Measurements from ENCODE around the gene MGAT1. TPM values are rescaled to one million over a fixed set of nuclear protein-coding genes. Genes with fewer than 3 reads are reported as not detected.

MGAT1 gene
- total RNA-seq, 2 experiments from 2014 or later = 136 to 152 TPM

DNA sequence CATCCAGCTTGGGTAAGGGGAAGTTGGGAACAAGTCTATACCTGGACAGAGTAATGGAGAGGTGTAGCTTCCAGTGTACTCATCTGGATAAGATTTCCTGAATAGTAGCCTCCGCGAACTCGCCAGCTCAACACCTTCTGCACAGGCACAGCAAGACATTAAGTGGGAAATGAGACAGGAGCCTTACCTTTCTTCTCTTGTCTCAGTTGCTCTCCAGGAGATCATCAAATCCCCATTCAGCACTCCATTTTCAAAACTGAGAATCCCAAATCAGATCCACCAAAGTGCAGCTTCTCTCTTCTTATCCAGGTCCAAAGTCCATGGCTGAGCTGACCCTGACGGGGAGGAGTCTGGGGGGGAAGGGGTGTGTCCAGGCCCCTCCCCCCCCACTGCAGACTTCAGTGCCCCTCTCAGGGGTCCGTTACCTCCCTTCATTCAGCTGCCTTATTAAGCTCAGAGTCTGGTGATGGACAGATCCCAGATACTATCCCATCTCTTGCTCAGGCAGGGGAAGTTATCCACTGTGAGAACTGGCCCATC, 5.9 kb upstream of the MGAT1 start:
- Mint-ChIP-seq H3K27ac (peak overlapping the region; percentile 100), H3K27me3 (no peaks in the 10 kb centered on the region), H3K9me3 (no peaks in the 10 kb centered on the region), H3K4me1 (peaks cover 70% of the 10 kb centered on the region), H3K4me3 (peak overlapping the region; percentile 75), H3K36me3 (ENCODE audit: low read depth) (peaks cover 44% of the 10 kb centered on the region)
- ChIA-PET POLR2A (no interaction called here), CTCF (interaction anchor here (0.8 to 1.1 kb wide), 2 partner anchors 23 to 61 kb away, joined by 3 read pairs; no protein-coding TSS in a partner anchor)
- DNase-seq = no peak

- Mint-ChIP-seq H3K36me3 (ENCODE audit: low read depth) (peaks cover 48% of the 10 kb centered on the region), H3K4me3 (peak overlapping the region; percentile 75), H3K4me1 (peaks cover 63% of the 10 kb centered on the region), H3K27ac (peak overlapping the region; percentile 100), H3K27me3 (no peaks in the 10 kb centered on the region), H3K9me3 (no peaks in the 10 kb centered on the region)
- CTCF ChIA-PET = interaction anchor here (0.8 to 1.1 kb wide), 2 partner anchors 23 to 61 kb away, joined by 3 read pairs; no protein-coding TSS in a partner anchor
- no peak for DNase-seq
- POLR2A ChIA-PET = no interaction called here
Observed at GRCh38 chr5:180807654-180808414, 5.2 kb upstream of the MGAT1 start.

DNA sequence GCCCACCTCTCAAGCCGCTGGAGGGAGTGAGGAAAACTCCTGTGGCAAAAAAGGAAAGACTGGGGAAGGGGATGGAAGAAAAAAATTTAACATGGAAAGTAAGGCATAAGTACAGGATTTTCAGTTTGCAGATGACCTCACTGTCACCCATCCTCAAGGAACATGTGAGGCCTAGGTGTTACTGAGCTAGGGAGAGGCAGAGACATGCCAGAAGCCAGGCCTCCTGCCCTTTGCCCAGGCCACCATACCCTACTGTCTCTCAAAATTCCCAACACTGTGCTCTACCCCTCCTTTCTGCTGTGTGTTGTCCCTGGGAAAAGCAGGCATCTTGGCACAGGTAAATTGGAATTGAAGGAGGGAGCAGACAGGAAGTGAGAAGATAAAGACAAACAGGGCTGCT, 4.4 kb upstream of the MGAT1 start:
- Mint-ChIP-seq H3K27me3 (no peaks in the 10 kb centered on the region), H3K4me1 (peaks cover 59% of the 10 kb centered on the region), H3K27ac (peak overlapping the region; percentile 100), H3K36me3 (ENCODE audit: low read depth) (peaks cover 48% of the 10 kb centered on the region), H3K4me3 (peak overlapping the region; percentile 75), H3K9me3 (no peaks in the 10 kb centered on the region)
- no peak for DNase-seq
- ChIA-PET CTCF (interaction anchor here (1.7 kb wide), 2 partner anchors 24 to 377 kb away, joined by 4 to 7 read pairs; no protein-coding TSS in a partner anchor), POLR2A (no interaction called here)

DNA sequence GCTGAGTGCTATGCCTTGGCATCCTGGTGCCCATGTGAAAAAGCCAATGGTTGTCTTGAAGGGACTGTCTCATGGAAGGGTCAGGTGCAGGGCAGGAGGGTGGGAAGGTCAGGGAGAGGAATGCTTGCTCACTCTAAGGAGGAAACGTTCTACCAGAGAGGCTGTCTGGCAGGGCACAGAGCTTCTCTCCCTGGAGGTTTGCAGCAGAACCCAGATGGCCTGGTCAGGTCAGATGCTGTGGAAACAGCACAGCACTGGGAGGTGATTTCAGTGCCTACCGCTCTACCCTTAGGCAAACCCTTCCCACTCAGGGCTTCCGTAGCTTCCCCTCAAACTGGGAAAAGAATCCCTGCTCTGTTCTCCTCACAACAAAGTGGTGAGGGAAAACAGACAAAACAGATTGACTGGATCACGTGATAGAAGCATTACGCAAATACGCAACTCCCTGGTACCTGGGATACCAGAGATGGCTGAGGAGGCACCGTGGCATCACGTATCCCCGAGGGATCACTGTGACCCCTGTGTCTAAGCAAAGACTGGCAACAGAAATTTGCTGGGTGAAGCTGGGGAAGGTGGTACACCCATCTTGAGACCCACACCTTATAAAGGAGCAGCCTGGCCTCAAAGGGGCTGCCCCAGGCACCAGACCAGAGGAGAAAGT, 3.9 kb upstream of the MGAT1 start:
- Mint-ChIP-seq H3K27ac (peak overlapping the region; percentile 100), H3K4me1 (peaks cover 59% of the 10 kb centered on the region), H3K27me3 (no peaks in the 10 kb centered on the region), H3K36me3 (ENCODE audit: low read depth) (peaks cover 54% of the 10 kb centered on the region), H3K9me3 (no peaks in the 10 kb centered on the region), H3K4me3 (peak overlapping the region; percentile 75)
- CTCF ChIA-PET = interaction anchor here (1.7 kb wide), 2 partner anchors 24 to 378 kb away, joined by 4 to 7 read pairs; no protein-coding TSS in a partner anchor
- POLR2A ChIA-PET = no interaction called here
- DNase-seq = no peak

DNA sequence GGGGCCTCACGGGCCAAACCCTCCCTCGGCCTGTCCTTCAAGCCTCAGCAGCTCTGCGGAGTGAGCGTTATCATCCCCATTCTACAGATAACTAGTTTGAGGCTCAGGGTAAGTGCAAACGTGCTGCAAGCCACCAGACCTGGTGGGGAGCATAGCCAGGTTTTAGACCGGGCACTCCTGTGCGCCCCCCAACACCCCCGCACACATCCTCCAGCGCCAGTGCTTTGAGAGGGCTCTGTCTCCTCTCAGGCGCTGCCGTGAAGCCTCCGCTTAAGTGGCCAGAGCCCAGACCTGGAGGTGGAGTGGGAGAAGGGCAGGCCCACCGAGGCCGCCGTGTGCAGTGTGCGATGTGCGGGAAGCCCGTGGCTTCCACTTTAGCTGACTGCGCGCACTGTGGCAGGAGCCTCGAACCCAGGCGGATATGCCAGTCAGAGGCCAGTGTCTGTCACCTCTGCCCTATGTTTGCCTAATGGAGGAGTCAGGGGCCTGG, 1.6 kb upstream of the MGAT1 start:
- DNase-seq = peak; percentile 32
- ChIA-PET POLR2A (no interaction called here), CTCF (interaction anchor here (0.5 to 3.2 kb wide), 7 partner anchors 14 to 399 kb away, joined by 3 to 14 read pairs (median 4); no protein-coding TSS in a partner anchor)
- Mint-ChIP-seq H3K4me3 (peak overlapping the region; percentile 75), H3K9me3 (no peaks in the 10 kb centered on the region), H3K36me3 (ENCODE audit: low read depth) (peaks cover 76% of the 10 kb centered on the region), H3K4me1 (peaks cover 79% of the 10 kb centered on the region), H3K27me3 (no peaks in the 10 kb centered on the region), H3K27ac (peak overlapping the region; percentile 100)

DNA sequence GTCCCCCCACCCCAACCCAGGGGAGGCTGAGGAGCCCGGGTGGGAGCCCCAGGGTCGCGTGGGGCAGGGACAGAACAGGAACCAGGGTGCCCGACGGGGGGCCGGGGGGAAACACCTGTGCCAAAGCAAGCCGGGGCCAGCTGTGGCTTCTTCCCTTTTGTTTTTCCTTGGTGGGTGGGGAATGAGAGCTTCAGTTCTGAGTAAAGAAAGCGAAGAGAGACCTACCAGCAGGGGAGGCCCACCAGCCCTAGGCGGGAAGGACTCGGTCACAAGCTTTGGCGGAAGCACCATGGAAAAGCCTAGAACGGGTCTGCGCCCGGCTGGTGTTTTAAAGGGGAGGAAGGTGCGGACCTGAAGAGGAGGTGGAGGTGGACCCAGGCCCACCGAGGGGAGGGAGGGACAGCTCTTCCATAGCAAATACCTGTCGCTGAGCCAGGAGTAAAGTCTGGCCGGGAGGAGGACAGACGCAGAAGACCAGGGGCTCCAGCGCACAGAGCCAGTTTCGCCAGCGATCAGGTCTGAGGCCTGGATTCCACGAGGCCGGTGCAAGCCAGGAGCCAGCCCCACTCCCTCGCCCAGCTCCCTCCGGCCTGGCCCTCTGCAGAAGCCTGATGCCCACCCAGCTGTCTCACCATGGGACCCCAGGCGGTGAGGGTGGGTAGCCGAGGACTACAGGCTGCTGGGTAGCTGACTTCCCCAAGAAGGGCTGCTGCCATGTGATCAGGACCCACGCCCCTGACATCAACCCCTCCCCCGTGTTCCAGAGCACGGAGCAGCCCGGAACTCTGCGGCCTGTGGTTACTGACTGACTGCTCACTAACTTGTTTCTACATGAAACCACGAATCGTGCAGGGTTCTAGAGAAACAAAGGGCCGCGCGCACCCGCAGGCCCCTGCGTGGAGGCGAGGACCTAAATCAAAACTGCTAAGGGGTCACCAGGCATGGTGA, 849 bp upstream of the MGAT1 start:
- peak; percentile 96 for DNase-seq
- Mint-ChIP-seq H3K36me3 (ENCODE audit: low read depth) (peaks cover 81% of the 10 kb centered on the region), H3K27me3 (no peaks in the 10 kb centered on the region), H3K4me1 (peaks cover 81% of the 10 kb centered on the region), H3K27ac (peak overlapping the region; percentile 100), H3K9me3 (no peaks in the 10 kb centered on the region), H3K4me3 (peak overlapping the region; percentile 75)
- CTCF ChIA-PET = interaction anchor here (0.5 to 3.2 kb wide), 6 partner anchors 15 to 400 kb away, joined by 3 to 14 read pairs (median 4); no protein-coding TSS in a partner anchor
- POLR2A ChIA-PET = interaction anchor here (0.6 to 0.7 kb wide), 3 partner anchors 28 to 391 kb away, joined by 3 read pairs; no protein-coding TSS in a partner anchor

- peaks cover 72% of the 10 kb centered on the region for H3K36me3 Mint-ChIP-seq (ENCODE audit: low read depth)
- POLR2A ChIA-PET = interaction anchor here (0.6 kb wide), 1 partner anchor 60 kb away, joined by 3 read pairs; no protein-coding TSS in a partner anchor
- no peak for DNase-seq
- H3K27me3 Mint-ChIP-seq = no peaks in the 10 kb centered on the region
- H3K4me3 Mint-ChIP-seq = peak overlapping the region; percentile 84
- CTCF ChIA-PET = interaction anchor here (0.6 to 3.2 kb wide), 7 partner anchors 10 to 372 kb away, joined by 3 to 14 read pairs (median 4); no protein-coding TSS in a partner anchor
- no peaks in the 10 kb centered on the region for H3K9me3 Mint-ChIP-seq
- peaks cover 79% of the 10 kb centered on the region for H3K4me1 Mint-ChIP-seq
- H3K27ac Mint-ChIP-seq = peak overlapping the region; percentile 79
Observed at GRCh38 chr5:180801596-180802324, 846 bp downstream of the MGAT1 start.

- Mint-ChIP-seq H3K27me3 (no peaks in the 10 kb centered on the region), H3K9me3 (no peaks in the 10 kb centered on the region), H3K4me1 (peaks cover 80% of the 10 kb centered on the region), H3K4me3 (peak overlapping the region; percentile 84), H3K27ac (peak overlapping the region; percentile 70), H3K36me3 (ENCODE audit: low read depth) (peaks cover 74% of the 10 kb centered on the region)
- CTCF ChIA-PET = interaction anchor here (0.6 to 1.8 kb wide), 4 partner anchors 8 to 81 kb away, joined by 3 to 4 read pairs (median 3); no protein-coding TSS in a partner anchor
- no peak for DNase-seq
- POLR2A ChIA-PET = no interaction called here
Observed at GRCh38 chr5:180799902-180800801, 2.5 kb downstream of the MGAT1 start.

- Mint-ChIP-seq H3K27ac (peak overlapping the region; percentile 42), H3K36me3 (ENCODE audit: low read depth) (peaks cover 67% of the 10 kb centered on the region), H3K9me3 (no peaks in the 10 kb centered on the region), H3K4me1 (peaks cover 78% of the 10 kb centered on the region), H3K27me3 (no peaks in the 10 kb centered on the region), H3K4me3 (peak overlapping the region; percentile 0)
- ChIA-PET POLR2A (no interaction called here), CTCF (interaction anchor here (0.6 to 1.2 kb wide), 3 partner anchors 22 to 981 kb away, joined by 3 read pairs; no protein-coding TSS in a partner anchor)
- no peak for DNase-seq
Observed at GRCh38 chr5:180799194-180799593, 3.4 kb downstream of the MGAT1 start.

- H3K27me3 Mint-ChIP-seq = no peaks in the 10 kb centered on the region
- POLR2A ChIA-PET = no interaction called here
- H3K36me3 Mint-ChIP-seq (ENCODE audit: low read depth) = peaks cover 62% of the 10 kb centered on the region
- H3K9me3 Mint-ChIP-seq = no peaks in the 10 kb centered on the region
- no peak overlapping the region for H3K27ac Mint-ChIP-seq
- no peak for DNase-seq
- H3K4me1 Mint-ChIP-seq = peaks cover 78% of the 10 kb centered on the region
- CTCF ChIA-PET = no interaction called here
- H3K4me3 Mint-ChIP-seq = no peak overlapping the region
Observed at GRCh38 chr5:180798193-180798592, 4.4 kb downstream of the MGAT1 start.

Measured in activated CD4-positive, alpha-beta T cell treated with anti-CD3 and anti-CD28 coated beads, Interleukin-2, amount 10 ng/mL, durations not matched to agents 7 days and 5 days (primary cell).